HCT116 (cell line): Measurements from ENCODE around the gene ARL14. TPM values are rescaled to one million over a fixed set of nuclear protein-coding genes. Genes with fewer than 3 reads are reported as not detected.

Source experiments
- ATAC-seq: fragments of 200-7000 bp; cut with Tn5 transposase; 2 replicates; pipeline ENCODE4 v1.9.1; 2020; ENCODE audit warnings: mild to moderate bottlenecking, moderate library complexity
- BruUV-seq: library from RNA; stranded (reverse); fragments of 400-500 nt; replicated peaks from 2 replicates; lab custom pipeline; 2021; lab: Mats Ljungman, UMichigan
- CTCF ChIA-PET: fragments of 300-600 bp; sonication (Branson Sonifier 250); formaldehyde crosslinking; loops from one replicate; lab custom pipeline; 2021; ENCODE audit warnings: antibody characterized with exemption; lab: Charles Lee
- POLR2A ChIA-PET: fragments of 300-600, 350-600 bp; sonication (Branson Sonifier 250); formaldehyde crosslinking; loops from one replicate; lab custom pipeline; 2021; ENCODE audit warnings: antibody characterized with exemption; lab: Charles Lee
- RAD21 ChIA-PET, 2 experiments: fragments of 300-600 bp; sonication (Branson Sonifier 250); formaldehyde crosslinking; loops; one replicate each; lab custom pipeline; 2023; ENCODE audit warnings: low total read pairs in 2 of 2; ENCODE audit not compliant: uncharacterized antibody in 2 of 2, unreplicated experiment in 2 of 2, low non-redundant PET in 1 of 2; lab: Charles Lee
- DNase-seq: peaks from one replicate; pipeline ENCODE4 v3.0.0-alpha.2; 2010; ENCODE audit warnings: low read depth, low spot score
- H2AFZ ChIP-seq: fragments of 200-600 bp; shearing (Covaris generic), sonication (generic); 2 replicates; pipeline ENCODE4 v1.6.1; 2017; ENCODE audit warnings: low read depth, mixed run types, mixed read lengths, antibody characterized with exemption, low read length; ENCODE audit not compliant: poor library complexity, severe bottlenecking
- H3K27ac ChIP-seq: 2 replicates; pipeline ENCODE4 v1.5.1; 2012; ENCODE audit warnings: low read depth, low read length
- H3K27me3 ChIP-seq: fragments of 200-600 bp; sonication (generic); 2 replicates; pipeline ENCODE4 v1.6.1; 2016; ENCODE audit warnings: mixed run types, low read length, mixed read lengths; ENCODE audit not compliant: insufficient read depth
- H3K36me3 ChIP-seq, 2 experiments: fragments of 200-500 bp in 1 of 2; fragments of 200-600 bp in 1 of 2; sonication (Bioruptor generic) in 1 of 2; sonication (generic) in 1 of 2; 2 replicates each; pipeline versions ENCODE4 v1.5.1 to v1.6.1; 2014 to 2016; ENCODE audit warnings: low read length in 2 of 2, inconsistent platforms in 1 of 2, mixed read lengths in 1 of 2, mixed run types in 1 of 2; ENCODE audit not compliant: insufficient read depth in 2 of 2, control insufficient read depth in 1 of 2
- H3K4me1 ChIP-seq, 2 experiments: fragments of 200-600 bp in 1 of 2; sonication (generic) in 1 of 2; 2 replicates each; pipeline versions ENCODE4 v1.5.1 to v1.6.1; 2012 to 2017; ENCODE audit warnings: low read length in 2 of 2, inconsistent platforms in 1 of 2, mild to moderate bottlenecking in 1 of 2, mixed read lengths in 1 of 2, mixed run types in 1 of 2, moderate library complexity in 1 of 2; ENCODE audit not compliant: insufficient read depth in 2 of 2, control insufficient read depth in 1 of 2
- H3K4me2 ChIP-seq: fragments of 200-600 bp; sonication (generic); 2 replicates; pipeline ENCODE4 v1.6.1; 2017; ENCODE audit warnings: mixed run types, low read length, mixed read lengths
- H3K4me3 ChIP-seq, 2 experiments: fragments of 200-600 bp in 1 of 2; sonication (generic) in 1 of 2; replicated peaks in 1 of 2; 2 replicates each; pipeline ENCODE4 v1.5.1; 2011 to 2016; ENCODE audit warnings: low read length in 2 of 2, control low read depth in 1 of 2, low read depth in 1 of 2, mild to moderate bottlenecking in 1 of 2, mixed read lengths in 1 of 2, mixed run types in 1 of 2
- H3K79me2 ChIP-seq: fragments of 200-600 bp; sonication (generic); 2 replicates; pipeline ENCODE4 v1.6.1; 2017; ENCODE audit warnings: mild to moderate bottlenecking, mixed run types, low read length, moderate library complexity, mixed read lengths; ENCODE audit not compliant: insufficient read depth
- H3K9ac ChIP-seq: fragments of 200-600 bp; sonication (generic); 2 replicates; pipeline ENCODE4 v1.6.1; 2016; ENCODE audit warnings: low read length, mixed read lengths
- H3K9me2 ChIP-seq: fragments of 200-600 bp; sonication (generic), shearing (Covaris generic); 2 replicates; pipeline ENCODE4 v1.6.1; 2017; ENCODE audit warnings: mixed run types, mild to moderate bottlenecking, moderate library complexity; ENCODE audit not compliant: insufficient read depth
- H3K9me3 ChIP-seq, 2 experiments: fragments of 200-500 bp in 1 of 2; fragments of 200-600 bp in 1 of 2; sonication (Bioruptor generic) in 1 of 2; sonication (generic) in 1 of 2; 2 replicates each; pipeline ENCODE4 v1.6.1; 2014 to 2017; ENCODE audit warnings: low read length in 2 of 2, mixed read lengths in 2 of 2, inconsistent platforms in 1 of 2, low read depth in 1 of 2, mild to moderate bottlenecking in 1 of 2, mixed run types in 1 of 2, moderate library complexity in 1 of 2; ENCODE audit not compliant: control insufficient read depth in 1 of 2, insufficient read depth in 1 of 2
- H4K20me1 ChIP-seq: fragments of 200-600 bp; sonication (generic), shearing (Covaris generic); 2 replicates; pipeline ENCODE4 v1.6.1; 2017; ENCODE audit warnings: mixed run types, mild to moderate bottlenecking, moderate library complexity; ENCODE audit not compliant: insufficient read depth
- ATF3 ChIP-seq: IDR thresholded peaks from 2 replicates; pipeline ENCODE4 v1.6.1; 2012
- CEBPB ChIP-seq: IDR thresholded peaks from 2 replicates; pipeline ENCODE4 v1.6.1; 2012; ENCODE audit warnings: low read depth
- EZH2 ChIP-seq: fragments of 200-600 bp; sonication (generic); IDR thresholded peaks from 2 replicates; pipeline ENCODE4 v1.6.1; 2017; ENCODE audit warnings: antibody characterized with exemption, mixed run types
- FOSL1 ChIP-seq: IDR thresholded peaks from 2 replicates; pipeline ENCODE4 v1.6.1; 2012; ENCODE audit warnings: low read depth
- JUND ChIP-seq: IDR thresholded peaks from 2 replicates; pipeline ENCODE4 v1.6.1; 2012
- POLR2A ChIP-seq: IDR thresholded peaks from 2 replicates; pipeline ENCODE4 v1.7.0; 2011; ENCODE audit warnings: borderline replicate concordance; ENCODE audit not compliant: insufficient read depth, insufficient read length; ENCODE audit errors: extremely low read depth
- REST ChIP-seq: IDR thresholded peaks from 2 replicates; pipeline ENCODE4 v1.6.1; 2012; ENCODE audit warnings: low read depth
- SIN3A ChIP-seq: IDR thresholded peaks from 2 replicates; pipeline ENCODE4 v1.6.1; 2012; ENCODE audit warnings: low read depth
- SRF ChIP-seq: IDR thresholded peaks from 2 replicates; pipeline ENCODE4 v1.6.1; 2012; ENCODE audit warnings: low read depth
- TCF7L2 ChIP-seq: IDR thresholded peaks from 2 replicates; pipeline ENCODE4 v1.7.0; 2011; ENCODE audit warnings: borderline replicate concordance, inconsistent platforms; ENCODE audit not compliant: insufficient read depth, insufficient read length; ENCODE audit errors: extremely low read depth
- ZNF274 ChIP-seq: fragments of 200-500 bp; sonication (Bioruptor generic); IDR thresholded peaks from 2 replicates; pipeline ENCODE4 v1.6.1; 2014; ENCODE audit warnings: mild to moderate bottlenecking, low read depth, low read length, inconsistent platforms
- intact Hi-C: fragments of 100-400 bp; cut with micrococcal nuclease; formaldehyde crosslinking; loops from 2 replicates; pipeline ENCODE4 v1.10.0; 2022
- total RNA-seq: library from RNA; stranded (reverse); gene quantifications from one replicate; pipeline ENCODE4 v1.2.1, GENCODE V29; 2021; ENCODE audit not compliant: unreplicated experiment

ARL14 gene
- total RNA-seq, 1 experiment from 2014 or later: 0.42 TPM

- BruUV-seq: no TSS peak
- Histone ChIP-seq H3K79me2 (no peaks in the 10 kb centered on the region), H3K4me1 (no peaks in the 10 kb centered on the region), H3K4me2 (no peak overlapping the region), H3K9me3 (no peaks in the 10 kb centered on the region), H3K36me3 (no peaks in the 10 kb centered on the region), H3K27ac (no peak overlapping the region), H2AFZ (no peak overlapping the region), H3K9me2 (no peaks in the 10 kb centered on the region), H3K27me3 (no peaks in the 10 kb centered on the region), H3K9ac (no peak overlapping the region), H4K20me1 (no peaks in the 10 kb centered on the region), H3K4me3 (no peak overlapping the region)
- CTCF ChIA-PET: no interaction called here
- no peak for TF ChIP-seq REST
- TF ChIP-seq POLR2A: no peak
- no peak for TF ChIP-seq EZH2
- TF ChIP-seq SIN3A: no peak
- no peak for TF ChIP-seq SRF
- TF ChIP-seq TCF7L2: no peak
- no peak for TF ChIP-seq CEBPB
- no peak for TF ChIP-seq FOSL1
- TF ChIP-seq JUND: no peak
- no peak for TF ChIP-seq ZNF274
- no peak for TF ChIP-seq ATF3
- RAD21 ChIA-PET: no interaction called here
- intact Hi-C loops: no loop called here
- DNase-seq (no peak), ATAC-seq (no peak)
- POLR2A ChIA-PET: no interaction called here
These were observed 42.8 kb downstream of the ARL14 start for GRCh38 chr3:160719710-160720109.
